HuH-7.5 (cell line): ENCODE results near the gene DDX20.

Source experiments
- DNase-seq: peaks from one replicate; pipeline ENCODE4 v3.0.0; 2011; ENCODE audit warnings: low spot score

The DDX20 gene, protein sequence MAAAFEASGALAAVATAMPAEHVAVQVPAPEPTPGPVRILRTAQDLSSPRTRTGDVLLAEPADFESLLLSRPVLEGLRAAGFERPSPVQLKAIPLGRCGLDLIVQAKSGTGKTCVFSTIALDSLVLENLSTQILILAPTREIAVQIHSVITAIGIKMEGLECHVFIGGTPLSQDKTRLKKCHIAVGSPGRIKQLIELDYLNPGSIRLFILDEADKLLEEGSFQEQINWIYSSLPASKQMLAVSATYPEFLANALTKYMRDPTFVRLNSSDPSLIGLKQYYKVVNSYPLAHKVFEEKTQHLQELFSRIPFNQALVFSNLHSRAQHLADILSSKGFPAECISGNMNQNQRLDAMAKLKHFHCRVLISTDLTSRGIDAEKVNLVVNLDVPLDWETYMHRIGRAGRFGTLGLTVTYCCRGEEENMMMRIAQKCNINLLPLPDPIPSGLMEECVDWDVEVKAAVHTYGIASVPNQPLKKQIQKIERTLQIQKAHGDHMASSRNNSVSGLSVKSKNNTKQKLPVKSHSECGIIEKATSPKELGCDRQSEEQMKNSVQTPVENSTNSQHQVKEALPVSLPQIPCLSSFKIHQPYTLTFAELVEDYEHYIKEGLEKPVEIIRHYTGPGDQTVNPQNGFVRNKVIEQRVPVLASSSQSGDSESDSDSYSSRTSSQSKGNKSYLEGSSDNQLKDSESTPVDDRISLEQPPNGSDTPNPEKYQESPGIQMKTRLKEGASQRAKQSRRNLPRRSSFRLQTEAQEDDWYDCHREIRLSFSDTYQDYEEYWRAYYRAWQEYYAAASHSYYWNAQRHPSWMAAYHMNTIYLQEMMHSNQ

DNA sequence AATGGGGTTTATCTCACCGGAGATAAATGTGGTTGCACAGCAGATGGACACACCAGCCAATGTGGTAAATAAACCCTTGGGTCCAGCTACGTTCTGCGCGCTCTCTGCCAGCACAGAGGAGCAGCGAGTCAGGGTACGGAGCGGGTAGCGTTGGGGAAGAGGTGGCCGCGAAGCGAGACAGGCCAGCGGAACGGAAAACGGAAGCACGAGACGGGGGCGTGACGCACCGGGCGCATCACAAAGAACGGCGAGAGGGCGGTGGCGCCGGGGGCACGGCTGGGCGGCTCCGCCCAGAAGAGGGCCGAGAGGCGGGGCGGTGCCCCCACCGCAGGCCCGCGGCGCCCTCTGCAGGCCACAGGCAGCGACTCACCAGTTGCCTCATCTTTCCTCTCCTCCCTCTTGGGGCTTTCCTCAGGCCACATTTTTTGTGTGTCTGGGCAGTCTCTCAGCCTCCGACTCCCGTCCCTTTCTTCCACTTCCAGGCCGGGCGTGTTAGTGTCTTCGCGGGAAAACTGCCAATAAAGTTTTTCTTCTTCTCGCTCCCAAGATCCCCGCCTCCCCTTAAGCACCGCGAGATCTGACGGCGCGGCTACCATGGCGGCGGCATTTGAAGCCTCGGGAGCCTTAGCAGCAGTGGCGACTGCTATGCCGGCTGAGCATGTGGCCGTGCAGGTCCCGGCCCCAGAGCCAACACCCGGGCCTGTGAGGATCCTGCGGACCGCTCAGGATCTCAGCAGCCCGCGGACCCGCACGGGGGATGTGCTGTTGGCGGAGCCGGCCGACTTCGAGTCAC, at the start of gene DDX20:
TSS of gene DDX20 (plus strand) at position 571 of the 793 bp plus-strand sequence. CDS start at position 595, 24 bp downstream.
- DNase-seq = peak; percentile 86

DNA sequence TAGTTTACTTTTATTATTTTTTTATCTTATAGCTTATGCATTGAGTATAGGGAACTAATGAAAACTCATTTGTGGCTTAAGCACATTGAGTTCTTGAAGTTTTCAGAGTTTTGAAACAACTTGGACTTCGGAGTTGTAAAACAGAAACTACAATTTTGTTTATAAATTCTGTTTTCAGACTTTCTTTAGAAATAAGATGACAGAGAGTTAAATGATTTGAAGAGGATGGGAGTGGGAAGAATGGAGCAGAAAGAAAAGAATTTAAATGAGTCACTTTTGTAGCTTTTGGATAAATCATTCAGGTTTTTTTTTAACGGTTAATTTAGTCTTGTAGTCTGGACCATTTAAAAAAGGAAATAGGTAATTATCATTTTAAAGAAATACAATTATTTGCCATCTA, 48.8 kb upstream of the DDX20 start:
- DNase-seq = no peak

DNA sequence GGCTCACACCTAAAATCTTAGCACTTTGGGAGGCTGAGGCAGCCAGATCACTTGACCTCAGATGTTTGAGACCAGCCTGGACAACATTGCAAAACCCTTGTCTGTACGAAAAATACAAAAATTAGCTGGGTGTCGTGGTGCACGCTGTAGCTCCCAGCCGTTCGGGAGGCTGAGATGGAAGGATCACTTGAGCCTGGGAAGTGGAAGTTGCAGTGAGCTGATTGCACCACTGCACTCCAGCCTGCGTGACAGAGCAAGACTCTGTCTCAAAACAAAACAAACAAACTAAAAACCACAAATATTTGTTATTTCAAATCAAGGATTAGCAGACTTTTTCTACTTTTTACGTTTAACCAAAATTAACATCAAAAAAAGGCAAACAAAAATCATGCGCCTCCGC, 47.8 kb upstream of the DDX20 start:
- no peak for DNase-seq

DNA sequence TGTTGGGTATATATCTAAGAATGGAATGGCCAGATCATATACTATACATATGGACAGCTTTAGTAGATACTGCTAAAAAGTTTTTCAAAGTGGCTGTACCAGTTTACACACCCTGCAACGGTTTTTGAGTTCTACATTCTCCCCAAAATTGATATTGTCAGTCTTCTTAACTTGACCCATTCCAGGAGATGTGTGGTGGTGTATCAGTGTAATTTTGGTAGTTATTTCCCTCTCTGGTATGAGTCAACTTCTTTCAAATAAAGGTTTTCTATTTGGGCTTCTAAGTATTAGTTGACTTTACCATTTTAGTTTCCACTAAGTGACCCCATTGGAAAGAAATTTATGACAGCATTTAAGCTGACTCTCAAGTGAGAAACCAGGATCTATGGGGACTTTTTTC, 45.7 kb upstream of the DDX20 start:
- no peak for DNase-seq

DNA sequence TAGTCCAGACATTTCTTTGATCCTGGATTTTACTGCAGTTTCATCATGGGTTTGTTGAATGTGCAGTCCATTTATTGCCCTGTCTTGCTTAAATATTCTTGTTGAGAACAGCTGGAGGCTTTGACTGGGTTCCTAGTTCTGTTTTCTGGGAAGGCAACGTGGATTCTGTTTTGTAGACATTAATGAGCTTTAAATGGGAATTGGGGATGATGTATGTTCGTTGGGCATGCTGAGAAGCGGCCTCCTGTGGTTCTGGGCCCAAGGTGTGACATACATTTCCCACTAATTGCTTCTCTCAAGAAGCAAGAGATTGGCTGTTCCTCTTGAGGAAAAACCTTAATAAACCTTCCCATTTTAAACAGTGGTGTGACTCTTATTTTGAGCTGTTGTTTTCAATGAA, 39.4 kb upstream of the DDX20 start:
- no peak for DNase-seq

DNA sequence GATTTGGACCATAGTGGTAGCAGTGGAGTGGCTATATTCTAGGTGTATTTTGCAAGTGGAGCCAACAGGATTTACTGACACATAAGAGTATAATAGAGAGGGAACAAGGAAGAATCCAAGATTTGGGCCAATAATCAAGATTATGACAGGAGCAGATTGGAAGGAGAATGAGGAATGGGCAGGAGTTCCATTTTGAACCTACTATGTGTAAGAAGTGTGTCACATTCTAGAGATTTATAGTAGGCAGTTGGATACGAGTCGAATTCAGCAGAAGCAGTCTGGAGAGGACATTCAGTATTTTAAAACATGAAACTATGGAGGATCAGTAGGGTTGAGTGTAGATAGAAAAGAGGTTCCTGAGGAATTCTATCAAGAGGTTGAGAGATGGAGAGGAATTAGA, 38.3 kb upstream of the DDX20 start:
- no peak for DNase-seq

DNA sequence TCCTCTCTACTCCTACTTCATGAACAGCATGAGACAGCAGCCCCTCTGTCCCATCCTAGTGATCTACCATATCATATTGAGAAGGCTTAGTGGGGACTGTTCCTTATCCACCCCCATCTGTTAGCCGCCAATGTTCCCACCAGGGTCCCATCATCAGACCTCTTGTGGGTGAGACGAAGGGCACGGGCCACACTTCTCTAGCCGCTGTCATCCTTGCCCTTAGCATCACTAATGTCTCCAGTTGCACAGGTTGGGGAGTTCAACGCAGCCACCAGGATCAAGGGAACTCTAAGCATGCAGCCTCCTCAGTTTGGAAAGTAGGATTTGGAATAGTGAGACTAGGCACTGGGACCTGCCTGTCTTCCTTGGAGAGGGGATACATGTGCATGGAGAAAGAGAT, 36.6 kb upstream of the DDX20 start:
- no peak for DNase-seq

DNA sequence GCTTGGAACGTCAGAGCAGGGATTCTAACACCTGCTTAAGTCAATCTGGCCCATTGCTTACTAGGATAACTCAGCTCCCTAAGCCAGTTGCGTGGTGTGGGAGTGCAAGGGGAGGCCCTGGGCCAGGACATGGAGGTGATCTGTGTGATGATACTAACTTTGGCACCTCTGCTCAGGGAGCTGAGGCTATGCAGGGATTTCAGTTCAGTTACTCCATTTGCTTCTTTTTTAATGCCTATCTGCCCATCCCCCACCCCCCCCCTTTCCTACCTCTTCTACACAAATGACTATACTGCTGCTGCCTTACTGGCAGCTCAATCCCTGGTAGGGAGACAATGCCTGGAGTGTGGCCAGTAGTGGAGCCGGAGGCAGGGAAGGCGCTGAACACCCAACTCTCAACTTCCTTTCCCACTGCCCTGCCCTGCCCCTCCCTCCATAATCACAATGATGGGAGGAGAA, 36.0 kb upstream of the DDX20 start:
- DNase-seq = no peak

DNA sequence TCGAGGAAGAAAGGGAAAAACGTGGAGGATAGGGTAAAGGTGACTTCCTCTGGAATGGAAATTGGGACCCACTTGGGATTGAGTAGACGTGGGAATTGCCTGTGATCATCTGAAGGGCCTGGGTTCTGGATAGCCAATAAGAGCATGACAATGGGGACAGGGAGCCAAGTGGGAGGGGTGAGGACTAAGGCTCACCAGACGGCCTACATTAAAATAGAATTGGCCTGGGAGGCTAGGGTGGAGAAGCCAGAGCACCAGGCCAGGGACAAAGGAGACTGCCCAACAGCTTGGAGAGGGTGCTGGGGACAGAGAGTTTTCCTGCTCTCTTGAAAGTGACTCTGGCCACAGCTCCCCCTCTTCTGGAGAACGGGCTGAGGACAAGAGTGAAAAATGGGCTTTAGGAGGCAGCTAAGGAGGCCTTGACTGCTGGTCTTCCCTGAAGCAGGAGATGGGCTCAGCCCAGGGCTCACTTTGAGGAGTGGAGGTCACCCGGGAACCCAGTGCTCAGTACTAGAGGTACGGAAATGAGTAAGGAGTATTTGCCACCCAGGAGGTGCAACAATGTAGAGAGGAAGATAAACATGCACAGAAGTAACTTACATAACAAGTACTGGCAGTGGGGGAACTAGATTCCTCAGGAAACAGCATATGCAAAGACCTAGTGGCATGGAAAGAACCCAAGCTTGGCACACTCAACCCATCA, 35.3 kb upstream of the DDX20 start:
- DNase-seq = no peak

DNA sequence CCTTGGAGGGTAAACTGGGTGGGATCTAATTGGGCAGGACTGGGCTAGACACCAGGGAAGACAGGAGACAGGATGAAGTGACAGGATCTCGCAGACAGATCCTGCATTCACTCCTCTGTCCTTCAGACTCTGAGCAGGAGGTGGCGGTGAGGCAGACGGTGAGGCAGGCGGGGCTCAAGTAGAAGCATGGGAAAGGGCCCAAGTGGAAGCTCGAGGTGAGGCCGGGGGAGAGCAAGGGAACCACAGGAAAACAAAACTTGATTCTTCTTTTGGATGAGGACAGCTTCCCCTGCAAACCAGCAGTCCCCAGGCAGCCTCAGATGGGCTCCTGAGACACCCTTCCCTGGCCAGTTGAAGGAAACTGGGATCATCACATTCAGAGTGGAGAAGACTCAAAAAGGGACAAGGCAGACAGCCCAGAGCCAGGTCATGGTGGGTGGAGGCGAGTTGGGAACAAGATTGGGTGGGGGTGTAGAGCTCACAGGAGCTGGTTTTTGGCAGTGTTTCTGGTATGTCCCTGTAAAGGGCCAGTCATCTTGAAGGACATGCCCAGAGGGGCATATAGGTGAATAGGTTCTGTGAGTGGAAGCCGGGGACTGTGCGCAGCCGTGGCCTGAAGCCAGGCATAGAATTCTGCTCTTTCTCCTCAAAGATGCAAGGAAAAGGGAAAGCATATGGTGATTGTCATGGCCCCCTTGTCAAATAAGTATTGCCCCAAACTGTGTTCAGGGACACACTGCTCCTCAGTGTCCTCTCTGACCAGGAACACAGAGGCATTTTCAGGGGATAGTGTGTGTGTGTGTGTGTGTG, 34.5 kb upstream of the DDX20 start:
- no peak for DNase-seq

DNA sequence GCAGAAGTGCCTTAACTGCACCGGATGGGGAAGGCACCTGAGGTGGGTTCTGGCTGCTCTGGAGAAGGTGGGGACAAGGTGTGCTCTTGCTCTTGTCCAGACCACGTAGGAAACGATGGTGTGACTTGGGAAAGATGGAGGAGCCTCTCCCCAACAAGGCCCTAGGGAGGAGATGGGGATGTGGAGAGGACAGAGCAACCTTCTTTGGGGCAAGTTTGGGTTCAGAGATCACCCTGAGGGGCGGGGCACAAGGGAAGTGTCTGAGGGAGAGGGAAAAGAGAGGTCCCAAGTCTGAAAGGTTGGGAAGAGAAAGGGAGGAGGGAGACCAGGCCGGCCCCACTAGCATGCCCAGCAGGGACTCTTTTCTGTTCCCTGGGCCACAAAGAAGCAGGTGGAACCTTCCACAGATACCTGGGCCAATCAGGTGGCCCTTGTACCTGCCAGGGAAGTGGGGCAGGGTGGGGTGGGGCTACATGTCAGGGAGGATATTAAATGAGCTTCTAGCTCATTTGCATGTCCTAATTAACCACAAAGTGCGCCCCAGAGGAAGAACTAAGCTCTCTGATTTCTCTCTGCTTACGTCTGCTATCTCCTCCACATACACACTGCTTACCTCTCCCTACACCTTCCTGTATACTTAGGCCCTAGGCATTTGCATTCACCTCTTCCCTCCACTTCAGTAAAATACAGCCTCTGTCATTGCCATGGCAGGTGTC, 32.5 kb upstream of the DDX20 start:
- no peak for DNase-seq

DNA sequence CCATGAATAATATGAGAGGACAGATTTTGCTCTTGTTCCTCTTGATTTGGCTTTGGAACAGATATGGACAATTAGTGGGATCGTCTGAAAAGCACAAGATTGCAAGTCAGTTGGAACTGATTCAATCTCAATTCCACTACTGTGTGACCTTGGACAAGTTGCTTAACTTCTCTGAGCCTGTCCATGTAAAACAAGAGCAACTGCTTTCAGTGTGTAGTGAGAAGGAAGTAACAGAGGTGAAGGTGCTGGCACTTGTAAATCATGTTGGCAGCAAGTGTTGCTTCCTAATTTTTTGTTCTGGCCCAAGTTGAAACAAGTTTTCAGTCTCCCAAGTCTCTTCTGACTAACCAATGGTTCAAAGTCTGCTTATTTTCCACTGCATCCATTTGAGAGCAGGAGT, 31.8 kb upstream of the DDX20 start:
- no peak for DNase-seq

DNA sequence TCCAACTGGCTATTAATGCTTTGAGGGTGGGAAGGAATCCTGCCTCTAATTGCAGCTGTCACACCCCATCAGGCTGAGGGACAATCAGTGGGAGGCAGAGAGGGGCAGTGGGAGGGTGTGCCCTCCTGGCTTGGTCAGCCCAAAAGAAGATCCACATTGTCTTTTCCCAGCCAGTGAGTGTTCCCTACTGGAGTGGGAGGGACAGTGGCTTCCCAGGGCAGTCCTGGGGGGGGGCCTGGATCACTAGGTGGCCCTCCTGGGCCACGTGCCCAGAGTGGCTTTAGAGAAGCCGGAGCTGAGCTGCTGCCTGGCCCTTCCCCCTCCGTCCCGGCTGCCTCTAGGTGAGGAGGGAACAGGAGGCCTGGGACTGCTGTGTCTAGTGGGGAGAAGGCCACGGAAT, 30.5 kb upstream of the DDX20 start:
- no peak for DNase-seq

DNA sequence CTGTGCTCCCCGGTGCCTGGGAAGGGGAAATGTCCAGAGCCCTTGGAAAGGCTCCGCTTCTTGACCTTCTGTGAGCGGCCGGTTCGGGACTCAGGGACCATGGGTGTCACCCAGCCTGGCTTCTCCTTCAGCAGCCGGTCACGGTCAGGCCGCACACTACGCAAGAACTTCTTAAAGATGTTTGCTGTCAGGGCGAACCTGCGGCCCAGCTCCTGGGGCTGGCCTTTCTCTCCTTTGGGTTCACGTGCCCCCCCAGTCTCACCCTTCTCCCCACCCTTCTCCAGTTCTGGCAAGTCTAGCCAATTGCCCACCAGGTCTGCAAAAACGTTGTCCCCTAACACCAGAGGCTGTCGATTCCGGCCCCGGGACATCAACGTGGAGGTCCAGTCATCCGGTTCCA, 28.6 kb upstream of the DDX20 start:
- DNase-seq = no peak

DNA sequence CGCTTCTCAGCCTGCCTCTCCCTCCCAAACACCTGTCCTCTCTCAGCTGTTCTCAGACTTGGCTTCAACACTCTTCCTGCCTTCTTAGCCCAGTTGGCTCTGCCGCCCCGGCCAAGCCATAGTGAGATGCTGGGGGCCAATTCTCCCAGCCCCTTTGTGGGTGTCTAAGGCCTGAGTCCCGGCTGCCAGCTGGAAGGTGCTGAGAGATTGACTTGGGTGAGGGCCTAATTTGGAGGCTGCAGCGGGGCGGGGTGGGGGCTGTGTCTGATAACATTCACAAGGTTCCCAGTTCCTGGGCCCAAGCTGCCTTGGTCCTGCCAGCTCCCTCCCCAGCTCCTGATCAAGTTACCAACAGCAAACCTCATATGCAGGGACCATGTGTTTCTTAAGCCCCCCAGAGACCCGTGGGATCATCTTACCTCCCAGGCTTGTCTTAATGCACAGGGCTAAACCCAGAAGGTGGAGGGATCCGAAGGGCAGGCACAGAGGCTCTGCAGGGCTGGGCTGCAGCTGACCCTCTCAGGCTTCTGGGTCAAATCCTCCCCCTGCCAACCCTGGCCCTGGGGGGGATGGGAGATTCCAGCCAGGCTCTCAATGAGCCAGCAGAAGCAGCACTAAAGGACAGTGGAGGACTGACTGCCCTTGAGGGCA, 26.3 kb upstream of the DDX20 start:
- no peak for DNase-seq

DNA sequence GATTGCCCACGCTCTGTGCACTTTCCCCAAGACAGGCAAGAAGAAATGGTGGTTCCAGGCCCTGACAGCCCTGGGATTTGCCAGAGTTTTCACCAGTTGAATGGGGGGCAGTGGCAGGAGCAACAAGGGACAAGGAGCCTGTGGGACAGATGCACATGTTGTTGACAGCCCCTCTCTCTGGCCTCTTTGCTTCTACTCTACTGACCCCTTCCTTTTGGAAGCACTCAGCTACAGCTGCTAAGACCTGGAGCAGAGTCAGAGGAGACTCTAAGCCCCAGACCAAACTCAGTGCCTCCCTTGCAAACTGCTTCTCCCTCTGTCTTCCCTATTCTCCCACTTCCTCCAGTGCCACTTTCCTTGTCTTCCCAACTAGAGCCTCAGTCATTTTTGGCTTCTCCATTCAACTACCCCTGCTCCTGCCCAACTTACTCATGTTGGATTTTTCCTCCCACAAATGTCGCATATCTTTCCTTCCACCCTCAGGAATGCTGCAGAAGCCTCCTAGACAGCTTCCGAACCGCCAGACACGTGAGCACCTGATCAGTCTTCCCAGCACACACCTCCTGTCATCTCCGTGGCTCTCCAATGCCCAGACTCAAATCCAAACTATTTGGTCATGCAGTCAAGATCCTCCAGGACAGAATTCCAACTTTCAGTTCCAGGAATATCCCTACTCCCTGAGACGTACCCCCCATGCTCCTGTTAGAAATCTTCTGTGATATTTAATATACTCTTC, 25.6 kb upstream of the DDX20 start:
- no peak for DNase-seq

DNA sequence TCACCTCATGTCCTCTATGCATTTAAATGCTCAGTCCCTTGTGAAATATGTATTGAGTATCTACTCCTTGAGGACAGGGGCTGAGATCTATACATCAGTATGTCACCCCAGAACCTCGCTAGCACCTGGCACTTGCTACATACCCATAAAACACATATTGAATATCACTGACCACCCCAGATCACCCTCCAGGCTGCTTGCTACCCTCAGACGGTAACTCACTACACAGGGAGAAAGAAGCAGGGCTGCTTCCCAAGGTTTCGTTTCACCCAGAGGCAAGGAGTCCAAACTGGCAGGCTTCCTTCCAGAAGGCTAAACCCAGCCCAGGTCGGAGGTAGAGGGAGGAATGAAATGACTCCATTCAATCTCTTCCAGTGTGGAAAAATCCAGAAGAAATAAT, 25.0 kb upstream of the DDX20 start:
- no peak for DNase-seq

DNA sequence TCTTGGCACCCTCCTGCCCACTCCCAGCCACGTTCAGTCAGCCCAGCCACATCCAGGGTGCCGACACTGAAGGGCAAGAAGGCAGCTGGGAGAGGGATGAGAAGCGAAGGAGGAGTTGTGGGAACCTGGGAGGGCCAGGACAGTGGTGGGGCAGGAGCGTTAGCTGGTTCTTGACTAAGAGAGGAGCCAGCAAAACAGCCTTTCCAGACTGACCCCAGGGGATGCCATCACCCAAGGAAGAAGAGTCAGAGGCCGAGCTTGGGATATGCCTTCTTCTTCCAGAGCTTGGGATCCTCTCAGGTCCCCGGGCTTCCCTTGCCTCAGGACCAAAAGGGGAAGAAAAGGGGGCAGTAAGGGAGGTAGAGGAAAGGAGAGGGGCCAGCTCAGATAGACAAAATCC, 23.7 kb upstream of the DDX20 start:
- DNase-seq = no peak

DNA sequence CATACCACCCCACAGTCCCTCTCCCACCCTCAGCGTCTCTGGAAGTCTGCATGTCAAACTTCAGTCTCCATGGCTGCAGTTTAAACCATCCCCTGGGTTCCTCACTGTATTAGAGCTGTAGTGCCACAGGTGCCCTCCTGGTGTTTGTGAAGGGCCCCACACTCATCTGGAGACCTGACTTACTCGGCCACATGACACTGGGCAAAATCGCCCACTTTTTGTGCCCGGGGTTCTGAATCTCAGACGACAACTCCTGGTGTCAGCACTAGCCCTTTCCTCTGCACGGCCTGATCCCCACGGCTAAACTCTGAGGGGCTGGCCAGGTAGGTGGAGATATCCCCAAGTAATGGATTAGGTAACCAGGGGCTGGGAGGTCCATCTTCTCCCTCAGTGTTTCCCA, 23.0 kb upstream of the DDX20 start:
- no peak for DNase-seq
